Measurements from ENCODE around the gene GPR85.
A peak's percentile ranks its signal among the peaks of the same experiment; 100 is the strongest.
"Not testable (repeated sequence)": the region's sequence is repeated elsewhere in the genome, so short reads cannot be mapped to it uniquely, and the experiment has no call there.

GPR85 gene, protein sequence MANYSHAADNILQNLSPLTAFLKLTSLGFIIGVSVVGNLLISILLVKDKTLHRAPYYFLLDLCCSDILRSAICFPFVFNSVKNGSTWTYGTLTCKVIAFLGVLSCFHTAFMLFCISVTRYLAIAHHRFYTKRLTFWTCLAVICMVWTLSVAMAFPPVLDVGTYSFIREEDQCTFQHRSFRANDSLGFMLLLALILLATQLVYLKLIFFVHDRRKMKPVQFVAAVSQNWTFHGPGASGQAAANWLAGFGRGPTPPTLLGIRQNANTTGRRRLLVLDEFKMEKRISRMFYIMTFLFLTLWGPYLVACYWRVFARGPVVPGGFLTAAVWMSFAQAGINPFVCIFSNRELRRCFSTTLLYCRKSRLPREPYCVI

DNA sequence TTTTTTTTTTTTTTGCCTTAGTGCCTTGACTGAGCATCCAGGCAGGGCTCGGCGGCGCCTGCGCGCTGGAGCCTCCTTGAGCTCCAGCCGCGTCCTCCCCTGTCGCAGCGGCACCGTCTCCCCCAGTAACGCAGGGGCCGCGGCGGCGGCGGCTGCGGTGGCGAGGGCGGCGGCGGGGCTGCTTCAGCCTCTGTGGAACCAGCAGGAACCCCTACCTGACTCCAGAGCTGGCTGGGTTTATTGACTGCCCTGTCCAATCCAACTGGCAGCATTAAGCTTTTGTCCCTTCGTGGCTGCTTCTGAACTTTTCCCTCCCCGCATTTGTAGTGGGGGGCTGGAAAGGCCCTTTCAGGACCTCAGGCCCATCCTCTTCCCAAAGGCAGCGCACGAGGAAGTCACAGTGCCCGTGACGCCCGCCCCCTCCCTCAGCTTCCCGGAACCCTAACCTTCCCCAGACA, at the start of gene GPR85:
Gene GPR85, minus strand, starts transcription at position 397 of the 458 bp plus-strand sequence. CDS start 2,106 bp downstream, outside the sequence.
- DNase-seq = no peak

DNA sequence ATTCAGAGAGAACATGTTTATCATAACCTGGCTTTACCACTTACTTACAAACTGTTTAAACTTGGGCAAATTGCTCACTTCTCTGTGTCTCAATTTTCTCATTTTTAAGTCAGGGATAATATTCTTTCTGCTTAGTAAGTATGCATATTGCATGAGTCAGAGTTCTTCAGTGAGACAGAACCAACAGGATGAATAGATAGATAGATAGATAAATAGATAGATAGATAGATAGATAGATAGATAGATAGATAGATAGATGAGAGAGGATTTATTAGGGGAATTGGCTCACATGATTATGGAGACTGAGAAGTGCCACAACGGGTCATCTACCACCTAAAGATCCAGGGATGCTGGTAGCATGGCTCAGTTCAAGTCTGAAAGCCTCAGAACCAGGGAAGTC, 47.4 kb upstream of the GPR85 start:
- DNase-seq = no peak

DNA sequence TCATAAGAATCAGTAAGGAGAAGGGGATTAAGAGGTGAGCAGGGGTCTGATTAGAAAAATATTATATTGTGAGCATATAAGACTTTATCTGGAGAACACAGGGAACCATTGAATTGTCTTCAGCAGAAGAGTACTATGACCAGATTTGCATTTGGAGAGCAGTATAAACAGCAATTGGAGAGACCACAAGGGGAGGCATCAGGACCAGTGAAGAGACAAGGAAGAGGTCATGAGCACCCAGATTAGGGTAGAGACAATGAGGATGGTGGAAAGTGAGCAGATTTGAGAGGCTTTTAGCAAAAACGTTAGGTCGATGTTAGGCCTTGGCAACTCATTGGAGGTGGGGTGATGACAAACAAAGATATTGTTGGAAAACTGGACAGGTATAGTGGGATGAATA, 44.7 kb upstream of the GPR85 start:
- DNase-seq = no peak

DNA sequence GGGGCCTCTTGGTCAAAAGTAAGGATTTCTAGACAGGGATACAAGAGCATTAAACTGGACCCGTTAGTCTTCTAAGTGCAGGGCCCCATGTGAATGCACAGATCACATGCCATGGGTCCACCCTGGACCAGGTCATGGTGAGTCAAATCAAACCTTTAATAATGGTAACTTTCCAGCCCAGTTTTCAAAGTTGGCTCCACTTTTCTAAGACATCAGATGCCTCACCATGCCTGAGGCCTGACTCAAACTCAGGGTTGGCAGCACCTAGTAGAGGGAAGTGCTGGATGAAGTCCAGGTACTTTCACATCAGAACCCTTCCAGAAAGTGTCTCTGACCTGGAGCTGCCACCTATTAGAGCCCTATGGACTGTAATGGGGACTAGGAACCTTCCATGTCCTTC, 41.4 kb upstream of the GPR85 start:
- DNase-seq = no peak

DNA sequence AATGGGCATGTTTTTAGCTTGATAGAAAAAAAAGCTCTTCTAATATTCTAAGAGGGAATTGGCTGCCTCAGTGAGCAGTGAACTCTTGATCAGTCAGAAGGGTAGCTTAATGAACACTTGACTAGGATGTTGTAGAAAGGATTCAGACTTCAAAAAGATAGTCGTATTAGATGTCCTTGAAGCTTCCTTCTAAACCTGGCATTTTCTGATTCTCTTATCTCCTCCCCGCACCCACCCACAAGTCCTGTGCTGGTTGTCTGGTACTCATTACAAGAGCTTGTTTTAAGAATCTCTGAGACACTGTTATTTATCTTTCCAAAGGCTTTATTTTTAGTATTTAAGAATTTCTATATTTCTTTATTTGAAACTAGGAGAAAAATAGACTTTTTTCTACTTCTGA, 39.1 kb upstream of the GPR85 start:
- no peak for DNase-seq

DNA sequence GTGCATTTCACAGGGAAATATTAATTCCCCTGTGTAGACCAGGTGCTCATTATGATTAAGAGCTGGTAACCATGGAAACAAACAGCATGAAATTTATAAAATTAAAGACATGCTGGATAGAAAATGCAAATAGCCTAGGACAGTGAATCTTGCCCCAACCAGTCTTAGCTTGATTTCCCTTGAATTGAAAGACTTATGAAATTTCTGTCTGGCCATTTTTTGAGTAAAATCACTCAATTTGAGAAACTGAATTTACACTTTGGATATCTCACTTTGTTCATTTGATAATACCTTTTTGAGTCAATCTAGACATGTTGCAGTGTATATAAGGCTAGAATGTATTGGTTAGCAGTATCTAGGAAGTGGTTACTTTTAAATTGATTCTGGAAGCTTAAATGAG, 36.1 kb upstream of the GPR85 start:
- DNase-seq = no peak

DNA sequence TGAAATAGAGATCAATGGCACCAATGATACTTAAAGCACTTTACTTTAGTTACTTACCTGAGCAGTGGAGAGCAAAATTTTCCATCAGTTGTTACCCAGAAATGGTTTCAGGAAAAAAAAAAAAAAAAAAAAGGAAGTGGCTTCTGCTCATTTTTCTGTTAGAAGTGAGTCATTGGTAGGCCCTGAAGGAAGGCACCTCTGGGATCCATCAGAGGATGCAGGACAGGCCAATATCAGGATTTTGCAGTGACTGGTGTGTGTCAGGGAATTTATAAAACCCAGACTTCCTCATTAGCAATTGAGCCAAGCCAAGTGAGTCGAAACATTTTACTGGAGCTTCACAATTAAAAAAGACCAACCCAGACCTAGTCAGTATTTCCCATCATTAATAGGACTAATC, 34.0 kb upstream of the GPR85 start:
- DNase-seq = no peak

DNA sequence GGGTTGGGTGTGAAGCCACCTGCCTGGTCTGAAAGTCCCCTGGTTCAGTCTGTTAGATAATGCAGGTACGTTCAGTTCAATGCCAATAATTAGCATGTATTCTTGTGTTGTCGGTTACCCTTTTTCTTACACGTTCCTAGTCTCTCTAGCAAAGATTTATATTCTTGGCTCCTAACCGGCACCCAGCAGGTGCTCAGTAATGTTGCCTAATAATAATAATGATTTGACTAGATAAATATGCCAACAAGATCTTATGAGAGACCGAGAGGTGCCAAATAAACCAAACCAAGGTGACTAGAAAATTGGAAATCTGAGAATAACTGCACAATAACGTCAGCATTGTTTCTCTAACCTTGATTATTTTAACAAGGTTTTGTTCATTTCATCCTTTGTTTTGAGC, 32.8 kb upstream of the GPR85 start:
- DNase-seq = no peak

DNA sequence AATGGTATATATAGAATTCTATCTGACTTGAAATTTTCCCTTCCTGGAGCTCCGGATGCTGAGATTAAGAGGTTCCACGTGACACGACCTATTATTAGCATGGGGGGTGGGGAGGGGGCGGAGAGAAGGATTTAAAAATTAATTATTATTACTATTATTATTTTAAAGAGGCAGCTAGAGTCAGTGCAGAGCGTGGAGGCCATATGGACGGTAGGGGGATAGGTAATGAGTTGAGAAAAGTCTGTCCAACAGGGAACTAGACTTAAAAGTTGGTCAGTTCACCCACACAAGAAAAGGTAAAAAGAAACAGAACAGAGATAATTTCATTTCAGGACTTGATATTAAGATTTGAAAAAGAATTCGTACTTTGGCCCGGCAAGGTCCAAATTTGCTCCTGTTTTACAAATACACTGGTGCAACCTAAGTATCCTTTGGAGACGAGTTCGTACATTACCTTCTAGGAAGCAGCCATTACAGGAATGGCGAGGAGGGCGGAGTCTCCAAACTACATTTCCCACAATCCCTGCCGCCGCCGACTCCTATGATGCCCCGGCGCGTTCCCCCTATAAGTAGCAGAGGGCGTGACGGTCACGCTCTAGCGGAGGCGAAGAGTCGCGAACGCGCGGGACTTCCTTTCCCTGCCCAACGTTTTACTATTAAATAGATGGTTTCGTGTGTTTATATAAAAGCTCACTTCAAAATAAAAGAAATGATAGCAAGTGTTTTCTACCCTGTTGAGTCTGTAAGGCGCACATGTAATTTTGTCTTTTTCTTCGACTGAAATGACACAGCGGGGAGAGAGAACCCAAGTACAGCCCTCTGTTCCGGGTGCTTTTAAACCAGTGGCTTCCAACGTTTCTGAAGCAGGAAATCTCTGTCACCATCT, 31.7 kb upstream of the GPR85 start, which contains the start of gene SMIM30:
Gene SMIM30, minus strand, starts transcription at position 481 of the 886 bp plus-strand sequence. CDS start 976 bp downstream, outside the sequence.
- peak; percentile 71 for DNase-seq

DNA sequence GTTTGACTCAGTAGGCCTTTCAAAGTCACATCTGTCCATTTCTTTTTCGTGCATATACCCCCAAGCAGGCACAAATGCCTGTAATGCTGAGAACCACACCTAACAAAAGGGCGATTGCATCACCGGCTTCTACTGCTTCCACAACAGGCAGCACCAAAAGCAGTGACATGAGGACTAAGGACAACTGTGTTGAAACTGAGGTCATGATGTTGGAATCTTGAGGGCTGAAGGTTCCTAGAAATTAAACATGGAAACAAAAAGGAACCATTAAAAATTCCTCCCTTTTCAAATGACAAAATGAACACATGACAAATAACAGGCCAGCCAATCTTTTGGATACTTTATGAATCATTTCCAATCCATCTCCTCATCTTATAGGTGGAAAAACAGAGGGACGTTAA, 30.7 kb upstream of the GPR85 start:
- DNase-seq = not testable (repeated sequence)

DNA sequence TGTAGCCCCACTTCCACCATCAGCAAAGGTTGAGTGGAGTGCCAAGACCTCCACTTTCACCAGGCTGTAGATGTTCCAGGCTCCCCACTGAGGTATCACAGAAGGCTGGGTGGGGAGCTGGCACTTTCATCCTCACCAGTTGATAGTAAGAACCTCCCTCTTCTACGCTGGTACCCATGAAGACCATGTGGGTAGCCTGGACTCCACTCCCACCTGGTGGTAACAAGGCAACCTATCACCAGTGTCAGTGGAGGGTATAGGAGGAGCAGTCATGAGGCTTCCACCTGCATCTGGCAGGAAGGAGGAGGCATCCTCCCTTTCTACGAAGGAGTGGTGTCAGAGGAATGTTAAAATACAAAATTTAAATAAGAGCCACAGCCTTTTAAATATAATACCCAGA, 27.3 kb upstream of the GPR85 start:
- DNase-seq = no peak

DNA sequence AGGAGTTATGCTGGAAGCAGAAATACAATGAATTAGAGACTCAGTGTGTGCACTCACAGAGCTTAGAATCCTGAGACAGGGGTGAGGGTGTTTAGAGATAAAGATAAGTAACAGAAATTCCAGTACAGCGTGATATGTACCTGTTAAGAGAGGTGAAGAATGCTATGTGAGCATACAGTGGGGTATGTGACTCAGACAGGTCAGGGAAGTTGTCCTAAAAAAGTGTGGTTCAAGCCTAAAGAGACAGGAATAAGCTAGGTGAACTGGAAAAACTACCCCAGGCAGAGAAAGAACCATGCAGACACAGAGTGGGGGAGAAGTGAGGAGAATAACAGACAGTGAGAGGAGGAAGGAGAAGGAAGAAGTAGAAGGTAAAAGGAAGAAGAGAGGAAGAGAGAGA, 23.1 kb upstream of the GPR85 start:
- no peak for DNase-seq

DNA sequence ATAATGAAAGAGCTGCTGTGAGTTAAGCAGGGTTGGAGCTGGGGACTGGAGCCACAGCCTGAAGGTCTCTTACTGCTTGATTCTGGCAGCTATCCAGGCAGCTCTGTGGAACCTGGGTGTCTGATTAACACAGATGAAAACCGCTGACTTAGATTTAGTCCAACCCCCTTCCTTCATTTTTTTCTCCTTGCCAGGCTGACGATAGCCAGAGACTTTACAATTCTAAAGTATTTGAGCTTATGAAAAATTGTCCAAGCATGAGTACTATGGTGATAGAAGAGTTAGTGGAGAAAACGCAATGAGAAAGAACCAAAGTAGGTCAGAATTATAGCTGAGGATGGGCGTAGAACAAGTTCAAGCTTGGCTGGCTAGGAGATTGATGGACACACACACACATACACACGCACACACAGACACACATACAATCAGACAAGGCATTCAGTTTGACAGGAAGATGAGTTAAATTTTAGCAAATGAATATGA, 13.5 kb upstream of the GPR85 start:
- no peak for DNase-seq

DNA sequence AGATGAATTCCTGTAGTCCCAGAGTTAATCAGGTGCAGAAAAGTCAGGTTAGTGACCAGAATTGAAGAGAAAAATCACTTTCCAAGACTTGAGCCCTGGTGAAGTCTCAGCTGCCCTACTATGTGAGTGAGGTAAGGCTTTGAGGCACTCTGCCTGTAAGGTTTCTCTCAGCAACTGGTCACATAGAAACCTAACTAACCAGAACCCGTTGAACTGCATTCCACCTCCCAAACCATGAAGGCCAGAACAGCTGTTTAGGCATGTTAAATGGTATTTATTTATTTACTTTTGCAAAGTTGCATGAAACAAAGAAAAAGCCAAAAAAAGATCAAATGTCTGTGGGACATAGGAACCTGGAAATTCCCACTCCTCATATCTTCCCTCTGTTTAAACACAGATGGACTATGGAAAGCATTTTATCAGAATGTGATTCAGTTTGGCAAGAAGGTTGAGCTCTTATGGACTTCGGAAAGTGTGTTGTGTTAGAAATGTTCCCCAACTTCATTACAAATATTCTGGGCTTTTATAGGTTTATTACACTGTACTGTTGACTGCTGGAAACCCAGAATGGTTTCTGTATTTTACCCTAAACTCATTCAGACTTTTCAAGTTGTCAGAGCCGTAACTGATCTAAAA, 12.8 kb upstream of the GPR85 start:
- no peak for DNase-seq

DNA sequence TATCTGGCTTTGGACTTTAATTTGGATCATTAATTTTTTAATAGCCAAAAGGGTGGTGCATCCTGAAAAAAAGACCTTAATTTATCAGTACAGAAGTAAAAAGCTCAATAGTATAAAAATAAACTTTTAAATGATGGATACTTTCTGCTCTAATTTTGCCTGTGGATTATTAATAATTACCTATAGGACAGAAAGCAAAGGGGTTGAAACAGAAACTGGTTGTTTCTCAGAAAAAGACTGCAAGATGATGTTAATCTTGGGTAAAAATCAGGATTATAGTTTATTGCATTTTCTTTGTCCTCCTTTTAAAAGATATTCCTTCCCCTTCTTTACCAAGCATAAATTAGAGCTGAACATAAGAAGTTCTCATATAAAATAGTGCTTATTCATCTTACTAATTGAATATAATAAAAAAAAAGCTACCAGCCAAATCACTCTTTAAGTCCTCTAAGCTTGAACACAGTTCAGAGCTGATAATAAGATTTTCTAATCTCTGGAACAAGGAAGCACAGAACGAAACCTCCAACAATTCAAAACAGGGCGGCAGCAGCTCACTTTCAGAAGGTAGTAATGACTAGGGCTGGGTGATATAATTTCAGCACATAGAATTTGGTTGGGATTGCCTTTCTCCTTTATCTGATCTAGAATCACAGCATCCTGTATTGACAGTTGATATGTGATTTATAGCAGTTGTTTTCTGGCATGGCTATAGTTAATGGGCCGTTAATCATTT, 8.1 kb upstream of the GPR85 start:
- DNase-seq = no peak

DNA sequence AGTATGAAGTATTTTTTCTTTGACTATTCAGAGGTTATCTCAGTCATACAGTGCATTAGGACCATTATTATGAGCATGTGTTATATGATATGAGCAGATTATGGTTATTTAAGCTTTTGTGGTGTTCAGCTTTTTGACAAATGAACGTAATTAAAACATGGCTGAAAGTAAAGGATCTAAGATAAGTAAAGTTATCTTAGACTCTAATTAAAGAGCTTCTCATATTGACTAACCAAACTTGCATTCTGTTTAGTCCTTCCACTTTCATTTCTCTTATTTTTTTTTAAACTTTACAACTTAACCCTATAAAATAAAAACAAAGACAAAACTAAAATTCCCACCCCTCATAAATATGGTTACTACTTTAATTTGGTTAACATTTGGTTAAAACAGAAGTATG, 6.9 kb upstream of the GPR85 start:
- DNase-seq = no peak

DNA sequence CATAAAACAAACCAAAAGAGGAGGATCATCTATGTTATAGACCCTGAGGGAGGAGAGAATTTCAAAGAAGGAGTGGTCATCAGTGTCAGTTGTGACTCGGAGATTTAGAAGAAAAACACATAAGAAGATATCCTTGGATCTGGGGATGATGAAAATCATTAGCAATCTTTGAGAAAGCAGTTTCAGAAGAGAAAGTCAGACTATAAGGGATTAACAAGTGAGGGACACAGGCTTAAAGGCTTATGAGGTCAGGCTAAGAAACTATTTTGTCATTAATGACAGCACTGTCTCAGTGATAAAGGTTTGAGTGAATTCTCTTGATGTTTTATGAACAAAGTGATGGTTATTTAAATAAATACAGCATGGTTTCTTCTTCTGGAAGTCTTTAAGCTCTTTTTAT, 6.1 kb upstream of the GPR85 start:
- DNase-seq = no peak

DNA sequence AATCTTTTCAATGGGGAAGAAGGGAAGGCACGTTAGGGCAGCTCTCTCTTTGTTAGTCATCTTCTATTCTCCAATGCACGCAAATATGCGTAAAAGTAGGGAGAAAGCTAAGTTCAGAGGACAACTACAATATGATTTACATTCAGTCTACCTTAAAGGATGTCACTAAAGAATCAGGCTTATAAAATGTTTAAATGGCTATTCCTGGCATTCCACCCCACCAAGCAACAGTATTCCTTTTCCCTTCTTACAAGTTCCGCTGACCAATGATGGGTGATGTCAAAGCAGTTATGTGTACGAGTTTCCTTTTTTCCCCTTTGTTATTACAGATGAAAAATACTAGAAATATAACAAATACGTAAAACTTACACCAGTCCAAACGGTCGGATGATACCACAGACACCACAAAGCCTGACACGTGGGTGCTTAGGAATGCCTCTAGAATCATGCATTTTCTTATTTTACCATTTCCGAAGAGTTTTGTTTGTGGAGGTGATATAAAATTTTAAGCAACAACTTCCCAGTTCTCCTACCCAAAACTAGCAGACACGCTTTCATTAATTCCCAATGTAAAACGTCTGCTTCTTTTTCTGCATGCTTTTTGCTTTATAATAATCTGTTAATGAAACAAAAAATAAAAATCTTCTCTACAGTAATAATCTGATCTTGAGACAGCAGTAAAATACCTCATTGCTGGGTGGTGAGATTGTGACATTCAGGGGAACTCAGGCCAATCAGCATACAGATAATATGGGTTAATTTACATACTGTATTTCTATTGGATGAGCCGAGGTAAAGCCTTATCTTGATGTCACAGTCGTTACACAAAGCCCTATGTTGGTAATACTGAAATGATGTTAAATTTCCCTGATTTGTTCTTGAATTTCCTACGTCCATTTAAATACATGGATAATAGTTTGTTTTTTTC, 708 bp upstream of the GPR85 start:
- no peak for DNase-seq

DNA sequence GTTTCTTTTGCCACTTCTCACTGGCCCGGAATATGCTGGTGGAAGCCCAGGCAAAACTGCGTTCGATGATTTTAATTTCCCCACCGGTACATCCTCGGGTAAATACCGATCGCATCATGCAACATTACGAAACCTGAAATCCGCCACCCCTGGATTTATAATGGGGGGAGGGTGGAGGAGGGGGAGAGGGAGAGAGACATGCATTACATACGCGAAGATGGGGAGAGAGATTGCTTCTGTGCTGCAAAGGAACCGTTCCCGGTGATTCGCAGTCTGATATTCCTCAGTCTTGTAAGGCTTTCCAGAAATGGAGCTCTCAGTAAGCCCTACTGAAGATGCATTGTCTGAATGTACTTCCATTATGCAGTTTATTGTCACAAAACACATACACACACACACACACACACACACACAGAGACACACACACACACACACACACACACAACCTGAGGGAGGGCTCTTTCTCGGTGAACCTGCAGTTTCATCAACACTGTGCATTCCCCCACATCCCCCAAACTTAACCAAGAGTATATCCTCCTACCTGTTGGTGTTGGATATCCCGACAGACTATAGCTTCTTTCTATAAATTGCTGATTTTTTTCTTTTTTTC, 741 bp downstream of the GPR85 start:
- DNase-seq = no peak

DNA sequence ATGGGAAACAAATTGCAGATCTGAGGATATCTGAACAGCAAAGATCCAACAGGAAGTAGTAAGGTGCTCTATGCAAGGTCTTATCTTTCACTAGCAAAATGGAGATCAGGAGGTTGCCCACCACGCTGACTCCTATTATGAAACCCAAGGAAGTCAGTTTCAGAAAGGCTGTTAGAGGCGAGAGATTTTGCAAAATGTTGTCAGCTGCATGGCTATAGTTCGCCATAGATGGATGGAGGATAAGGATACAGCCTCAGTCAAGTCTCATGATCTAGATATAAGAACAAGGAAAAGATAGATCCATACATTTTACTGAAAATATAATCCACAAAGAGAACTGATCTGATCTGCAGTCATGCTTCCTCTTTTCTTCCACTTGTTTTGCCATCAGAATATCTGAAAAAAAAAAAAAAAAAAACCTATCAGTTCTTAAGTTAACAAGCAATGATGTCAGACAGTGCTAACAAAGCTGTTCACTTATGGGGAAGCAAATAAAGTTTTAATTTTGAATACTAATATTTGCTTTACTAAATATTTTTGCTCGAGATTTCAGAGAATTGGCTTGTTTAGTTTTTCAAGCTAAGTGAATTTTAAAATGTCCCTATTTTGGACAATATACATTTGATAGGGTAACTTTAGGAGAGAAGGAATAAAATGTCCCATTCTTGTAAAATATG, 2.0 kb downstream of the GPR85 start:
- DNase-seq = no peak
